HEK293T (cell line): ENCODE results near the gene ETDC.

ENCODE experiments used
- CTCF ChIA-PET: fragments of 350-600 bp; formaldehyde crosslinking; extraction: SDS; loops from one replicate; lab custom pipeline; 2021; ENCODE audit warnings: antibody characterized with exemption, inconsistent platforms; lab: Yijun Ruan, JAX
- POLR2A ChIA-PET: fragments of 350-600 bp; formaldehyde crosslinking; extraction: SDS; loops from one replicate; lab custom pipeline; 2020; ENCODE audit warnings: antibody characterized with exemption, inconsistent platforms; lab: Yijun Ruan, JAX
- DNase-seq: peaks from one replicate; pipeline ENCODE4 v3.0.0; 2012; ENCODE audit warnings: mixed read lengths; ENCODE audit errors: extremely low spot score
- ARNT ChIP-seq: fragments of 450-650 bp; IDR thresholded peaks from 2 replicates; pipeline ENCODE4 v1.6.1; 2017; ENCODE audit warnings: mild to moderate bottlenecking
- BHLHE40 ChIP-seq: fragments of 450-650 bp; IDR thresholded peaks from 2 replicates; pipeline ENCODE4 v1.6.1; 2016; ENCODE audit warnings: mild to moderate bottlenecking, moderate library complexity, borderline replicate concordance
- CTBP1 ChIP-seq: fragments of 450-650 bp; IDR thresholded peaks from 2 replicates; pipeline ENCODE4 v1.6.1; 2016; ENCODE audit warnings: borderline replicate concordance
- ELF4 ChIP-seq: fragments of 450-650 bp; IDR thresholded peaks from 2 replicates; pipeline ENCODE4 v1.6.1; 2017; ENCODE audit warnings: antibody characterized with exemption
- FOXA1 ChIP-seq: fragments of 450-650 bp; IDR thresholded peaks from 2 replicates; pipeline ENCODE4 v1.6.1; 2016; ENCODE audit warnings: mild to moderate bottlenecking
- FOXK2 ChIP-seq: fragments of 450-650 bp; IDR thresholded peaks from 2 replicates; pipeline ENCODE4 v1.6.1; 2016; ENCODE audit warnings: mild to moderate bottlenecking
- FOXM1 ChIP-seq: fragments of 450-650 bp; IDR thresholded peaks from 2 replicates; pipeline ENCODE4 v1.6.1; 2017; ENCODE audit warnings: mild to moderate bottlenecking, borderline replicate concordance
- HDGF ChIP-seq: fragments of 450-650 bp; IDR thresholded peaks from 2 replicates; pipeline ENCODE4 v1.6.1; 2017; ENCODE audit warnings: antibody characterized with exemption, borderline replicate concordance
- L3MBTL2 ChIP-seq: fragments of 450-650 bp; conservative IDR thresholded peaks from 2 replicates; pipeline ENCODE4 v1.6.1; 2016; ENCODE audit warnings: mild to moderate bottlenecking
- LEF1 ChIP-seq: fragments of 450-650 bp; IDR thresholded peaks from 2 replicates; pipeline ENCODE4 v1.6.1; 2017; ENCODE audit warnings: mild to moderate bottlenecking, borderline replicate concordance
- NFRKB ChIP-seq: fragments of 450-650 bp; IDR thresholded peaks from 2 replicates; pipeline ENCODE4 v1.6.1; 2016; ENCODE audit warnings: mild to moderate bottlenecking, moderate library complexity
- PKNOX1 ChIP-seq: fragments of 450-650 bp; IDR thresholded peaks from 2 replicates; pipeline ENCODE4 v1.6.1; 2016
- SP1 ChIP-seq: fragments of 450-650 bp; IDR thresholded peaks from 2 replicates; pipeline ENCODE4 v1.6.1; 2017
- SUZ12 ChIP-seq: fragments of 450-650 bp; IDR thresholded peaks from 2 replicates; pipeline ENCODE4 v1.6.1; 2016; ENCODE audit warnings: mild to moderate bottlenecking
- TARDBP ChIP-seq: fragments of 450-650 bp; IDR thresholded peaks from 2 replicates; pipeline ENCODE4 v1.6.1; 2016
- ZNF384 ChIP-seq: fragments of 450-650 bp; IDR thresholded peaks from 2 replicates; pipeline ENCODE4 v1.6.1; 2016

ETDC gene

GRCh38 chrX:135295238-135295943, 13.9 kb upstream of the ETDC start:
- DNase-seq: no peak
- TF ChIP-seq FOXM1: no peak
- TF ChIP-seq L3MBTL2: no peak
- no peak for TF ChIP-seq NFRKB
- no peak for TF ChIP-seq PKNOX1
- TF ChIP-seq CTBP1: no peak
- TF ChIP-seq FOXK2: no peak
- TF ChIP-seq SUZ12: no peak
- no peak for TF ChIP-seq HDGF
- no peak for TF ChIP-seq ZNF384
- no peak for TF ChIP-seq LEF1
- TF ChIP-seq FOXA1: no peak
- TF ChIP-seq BHLHE40: no peak
- no peak for TF ChIP-seq ARNT
- no peak for TF ChIP-seq ELF4
- CTCF ChIA-PET: interaction anchor here (0.6 kb wide), 1 partner anchor 9 kb away, joined by 5 read pairs; no protein-coding TSS in a partner anchor

GRCh38 chrX:135295944-135296305, 13.4 kb upstream of the ETDC start:
- no peak for DNase-seq
- TF ChIP-seq ELF4 (no peak), ARNT (no peak), FOXK2 (no peak), FOXA1 (no peak), PKNOX1 (no peak)
- ChIA-PET CTCF (no interaction called here), POLR2A (interaction anchor here (1.3 kb wide), 1 partner anchor 51 kb away, joined by 4 read pairs; no protein-coding TSS in a partner anchor)

More at GRCh38 chrX:135295238-135295943, 13.9 kb upstream of the ETDC start:
- POLR2A ChIA-PET: interaction anchor here (1.3 kb wide), 1 partner anchor 52 kb away, joined by 4 read pairs; no protein-coding TSS in a partner anchor

- no peak for DNase-seq
- TF ChIP-seq LEF1 (no peak), HDGF (no peak), ARNT (no peak), FOXA1 (no peak), PKNOX1 (no peak), ZNF384 (no peak), FOXK2 (no peak), BHLHE40 (no peak), SP1 (no peak), L3MBTL2 (no peak), TARDBP (no peak), FOXM1 (no peak), CTBP1 (no peak), SUZ12 (no peak), NFRKB (no peak)
- CTCF ChIA-PET: no interaction called here
Observed at GRCh38 chrX:135302269-135302873, 6.9 kb upstream of the ETDC start.

GRCh38 chrX:135304741-135305140, 4.5 kb upstream of the ETDC start:
- TF ChIP-seq HDGF (no peak), FOXK2 (no peak), SUZ12 (no peak), L3MBTL2 (no peak), SP1 (no peak), CTBP1 (no peak), TARDBP (no peak), PKNOX1 (no peak), ZNF384 (no peak), ARNT (no peak), FOXA1 (no peak), LEF1 (no peak), ELF4 (no peak), NFRKB (no peak), BHLHE40 (no peak), FOXM1 (no peak)
- CTCF ChIA-PET: interaction anchor here (0.6 kb wide), 1 partner anchor 10 kb away, joined by 5 read pairs; no protein-coding TSS in a partner anchor
- DNase-seq: no peak
- POLR2A ChIA-PET: no interaction called here

More at GRCh38 chrX:135302269-135302873, 6.9 kb upstream of the ETDC start:
- POLR2A ChIA-PET: no interaction called here

GRCh38 chrX:135307171-135307570, 2.1 kb upstream of the ETDC start:
- ChIA-PET CTCF (no interaction called here), POLR2A (no interaction called here)
- DNase-seq: no peak
- TF ChIP-seq CTBP1: no peak
- no peak for TF ChIP-seq FOXK2
- TF ChIP-seq FOXM1: no peak
